CD4-positive, alpha-beta T cell (primary cell): ENCODE data around the gene DENND11. TPM values are rescaled to one million over a fixed set of nuclear protein-coding genes. Genes with fewer than 3 reads are reported as not detected.

ENCODE experiments used
- ATAC-seq: fragments of 200-7000 bp; cut with Tn5 transposase; one replicate; pipeline ENCODE4 v1.10.0; 2022; ENCODE audit warnings: mild to moderate bottlenecking; ENCODE audit not compliant: poor library complexity
- CTCF ChIA-PET: fragments of 350-600 bp; sonication (Branson Sonifier 250); formaldehyde crosslinking; loops from one replicate; lab custom pipeline; 2021; ENCODE audit warnings: antibody characterized with exemption, inconsistent platforms; lab: Charles Lee
- POLR2A ChIA-PET: fragments of 350-600 bp; sonication (Branson Sonifier 250); formaldehyde crosslinking; loops from one replicate; lab custom pipeline; 2021; ENCODE audit warnings: antibody characterized with exemption, inconsistent platforms; lab: Charles Lee
- DNase-seq, 14 experiments: peaks; one replicate each; pipeline ENCODE4 v3.0.0-alpha.2; 2013 to 2020; ENCODE audit warnings: mixed read lengths in 2 of 14
- H3K27ac ChIP-seq, 2 donors: one replicate each; pipeline versions ENCODE4 v1.5.1 to v1.7.0; 2013; ENCODE audit warnings: low read length in 2 of 2, low read depth in 1 of 2, mild to moderate bottlenecking in 1 of 2
- H3K27me3 ChIP-seq, 2 experiments: 1 replicate in 1 of 2; 2 replicates in 1 of 2; pipeline versions ENCODE4 v1.6.1 to v1.7.0; 2013; ENCODE audit warnings: low read length in 2 of 2, control low read depth in 1 of 2, mild to moderate bottlenecking in 1 of 2, moderate library complexity in 1 of 2; ENCODE audit not compliant: insufficient read depth in 2 of 2, control insufficient read depth in 1 of 2
- H3K36me3 ChIP-seq: one replicate; pipeline ENCODE4 v1.6.1; 2013; ENCODE audit warnings: low read length, control low read depth; ENCODE audit not compliant: insufficient read depth
- H3K4me1 ChIP-seq: one replicate; pipeline ENCODE4 v1.6.1; 2013; ENCODE audit warnings: low read length, control low read depth; ENCODE audit not compliant: insufficient read depth
- H3K4me3 ChIP-seq: one replicate; pipeline ENCODE4 v1.5.1; 2013; ENCODE audit warnings: mild to moderate bottlenecking, low read length, moderate library complexity
- H3K9me3 ChIP-seq, 2 experiments: 1 replicate in 1 of 2; 2 replicates in 1 of 2; pipeline versions ENCODE4 v1.6.1 to v1.7.0; 2013; ENCODE audit warnings: low read length in 2 of 2, mild to moderate bottlenecking in 2 of 2, control low read depth in 1 of 2, moderate library complexity in 1 of 2; ENCODE audit not compliant: control insufficient read depth in 1 of 2, insufficient read depth in 1 of 2
- H3K27ac Mint-ChIP-seq: one replicate; pipeline ENCODE4 v1.8.0; 2020; ENCODE audit warnings: mixed read lengths
- H3K27me3 Mint-ChIP-seq: one replicate; pipeline ENCODE4 v1.8.0; 2021; ENCODE audit warnings: mixed read lengths
- H3K36me3 Mint-ChIP-seq: one replicate; pipeline ENCODE4 v1.8.0; 2021; ENCODE audit warnings: low read depth, mixed read lengths
- H3K4me1 Mint-ChIP-seq: one replicate; pipeline ENCODE4 v1.8.0; 2021; ENCODE audit warnings: low read depth, mixed read lengths
- H3K4me3 Mint-ChIP-seq: one replicate; pipeline ENCODE4 v1.8.0; 2020; ENCODE audit warnings: mild to moderate bottlenecking, mixed read lengths
- H3K9me3 Mint-ChIP-seq: one replicate; pipeline ENCODE4 v1.8.0; 2020; ENCODE audit warnings: mixed read lengths
- intact Hi-C, 2 experiments: fragments of 100-400 bp; cut with DNase I in 1 of 2; cut with micrococcal nuclease in 1 of 2; formaldehyde crosslinking; loops; one replicate each; pipeline versions ENCODE4 v1.15.1 to v1.9.0; 2023 to 2025; cut with DNase I, micrococcal nuclease
- total RNA-seq, 174 experiments: library from RNA in 2 of 174; stranded (reverse) in 2 of 174; gene quantifications; one replicate each; pipeline ENCODE4 v1.2.3 and lab custom pipeline; 2021 to 2026
- TF ChIP-seq, protein P1 (sequence below): fragments of 200-600 bp; IDR thresholded peaks from one replicate; pipeline ENCODE4 v1.8.0; 2022; ENCODE audit warnings: antibody characterized with exemption, mild to moderate bottlenecking

Gene DENND11
- total RNA-seq, 2 experiments from 2014 or later: 39.2 to 41.1 TPM

DNA sequence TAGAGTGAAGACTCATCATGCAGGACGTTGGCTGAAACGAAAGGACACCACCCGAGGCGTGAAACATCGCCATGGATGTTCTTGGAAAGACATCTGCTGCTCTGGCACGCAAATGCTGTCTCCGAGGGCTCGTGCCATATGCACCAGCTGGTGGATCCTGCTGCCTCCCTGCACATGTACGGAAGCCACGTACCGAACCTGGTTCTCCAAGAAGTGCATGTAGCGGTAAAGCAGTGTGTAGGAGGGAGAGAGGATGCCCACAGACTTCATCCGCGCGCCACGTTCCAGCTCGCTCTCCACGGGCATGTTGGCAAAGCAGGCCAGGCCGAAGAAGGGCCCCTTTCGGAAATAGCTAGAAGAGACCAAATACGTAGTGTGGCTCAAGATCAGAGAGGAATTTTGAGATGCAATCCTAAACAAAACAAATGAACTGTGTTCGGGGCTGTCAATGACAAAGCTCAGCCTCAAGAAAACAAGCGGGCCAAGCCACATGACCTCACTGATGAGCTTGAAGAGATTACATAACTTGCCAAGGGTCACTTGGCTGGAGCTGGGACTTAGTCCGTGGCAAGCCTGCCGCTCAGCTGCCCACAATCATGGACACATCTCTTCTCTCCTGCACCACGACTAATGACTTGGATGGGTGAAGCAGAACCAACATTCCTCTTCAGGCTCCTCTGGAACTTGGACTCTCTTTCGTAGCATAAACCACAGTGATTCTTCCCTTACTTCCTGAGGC is 16.5 kb downstream of the DENND11 start:
- Mint-ChIP-seq H3K4me3 (no peak overlapping the region), H3K27me3 (no peaks in the 10 kb centered on the region), H3K9me3 (no peaks in the 10 kb centered on the region), H3K4me1 (peaks cover 29% of the 10 kb centered on the region), H3K36me3 (peaks cover 68% of the 10 kb centered on the region), H3K27ac (no peak overlapping the region)
- intact Hi-C loops: no loop called here
- H3K4me1 ChIP-seq: no peaks in the 10 kb centered on the region
- CTCF ChIA-PET: interaction anchor here (1.0 to 1.4 kb wide), 2 partner anchors 25 to 31 kb away, joined by 3 to 4 read pairs; no protein-coding TSS in a partner anchor
- H3K9me3 ChIP-seq: no peaks in the 10 kb centered on the region
- H3K4me3 ChIP-seq: no peak overlapping the region
- DNase-seq (no peak), ATAC-seq (no peak)
- POLR2A ChIA-PET: no interaction called here
- no peak overlapping the region for H3K27ac ChIP-seq
- no peaks in the 10 kb centered on the region for H3K27me3 ChIP-seq
- H3K36me3 ChIP-seq: peaks cover 44% of the 10 kb centered on the region
- TF ChIP-seq, protein P1, sequence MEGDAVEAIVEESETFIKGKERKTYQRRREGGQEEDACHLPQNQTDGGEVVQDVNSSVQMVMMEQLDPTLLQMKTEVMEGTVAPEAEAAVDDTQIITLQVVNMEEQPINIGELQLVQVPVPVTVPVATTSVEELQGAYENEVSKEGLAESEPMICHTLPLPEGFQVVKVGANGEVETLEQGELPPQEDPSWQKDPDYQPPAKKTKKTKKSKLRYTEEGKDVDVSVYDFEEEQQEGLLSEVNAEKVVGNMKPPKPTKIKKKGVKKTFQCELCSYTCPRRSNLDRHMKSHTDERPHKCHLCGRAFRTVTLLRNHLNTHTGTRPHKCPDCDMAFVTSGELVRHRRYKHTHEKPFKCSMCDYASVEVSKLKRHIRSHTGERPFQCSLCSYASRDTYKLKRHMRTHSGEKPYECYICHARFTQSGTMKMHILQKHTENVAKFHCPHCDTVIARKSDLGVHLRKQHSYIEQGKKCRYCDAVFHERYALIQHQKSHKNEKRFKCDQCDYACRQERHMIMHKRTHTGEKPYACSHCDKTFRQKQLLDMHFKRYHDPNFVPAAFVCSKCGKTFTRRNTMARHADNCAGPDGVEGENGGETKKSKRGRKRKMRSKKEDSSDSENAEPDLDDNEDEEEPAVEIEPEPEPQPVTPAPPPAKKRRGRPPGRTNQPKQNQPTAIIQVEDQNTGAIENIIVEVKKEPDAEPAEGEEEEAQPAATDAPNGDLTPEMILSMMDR: no peak

DNA sequence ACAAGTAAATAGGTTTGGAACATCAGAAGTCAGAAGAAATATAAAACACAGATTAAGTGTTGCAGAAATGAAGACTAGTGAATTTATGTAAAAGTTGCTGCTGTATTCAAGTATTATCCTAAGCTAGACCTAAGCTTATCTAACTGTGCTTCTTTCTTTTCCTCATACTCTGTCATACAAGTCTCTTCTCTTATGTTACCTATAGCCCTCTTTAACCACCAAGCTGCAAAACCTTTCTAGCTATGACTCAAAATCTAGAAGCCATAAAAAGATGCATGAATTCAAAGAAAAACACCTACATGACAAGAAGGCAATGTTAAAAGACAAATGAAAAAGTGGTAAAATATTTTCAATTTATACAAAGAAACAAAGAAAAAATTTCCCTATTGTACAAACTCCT is 23.0 kb downstream of the DENND11 start:
- ATAC-seq (no peak), DNase-seq (no peak)
- Histone ChIP-seq H3K4me1 (no peaks in the 10 kb centered on the region), H3K27ac (no peak overlapping the region), H3K36me3 (peaks cover 40% of the 10 kb centered on the region), H3K9me3 (no peaks in the 10 kb centered on the region), H3K4me3 (no peak overlapping the region), H3K27me3 (no peaks in the 10 kb centered on the region)
- no peaks in the 10 kb centered on the region for H3K9me3 Mint-ChIP-seq
- ChIA-PET CTCF (no interaction called here), POLR2A (interaction anchor here (1.0 to 1.3 kb wide), 2 partner anchors 19 to 22 kb away, joined by 3 read pairs; partner anchors contain the start of gene DENND11)
- H3K27ac Mint-ChIP-seq: no peak overlapping the region
- no peaks in the 10 kb centered on the region for H3K4me1 Mint-ChIP-seq
- H3K4me3 Mint-ChIP-seq: no peak overlapping the region
- H3K36me3 Mint-ChIP-seq: peaks cover 73% of the 10 kb centered on the region
- no peaks in the 10 kb centered on the region for H3K27me3 Mint-ChIP-seq
- intact Hi-C loops: no loop called here
- TF ChIP-seq, protein P1: no peak

GRCh38 chr7:141676618-141677017 is 25.3 kb downstream of the DENND11 start:
- CTCF ChIA-PET: no interaction called here
- no peaks in the 10 kb centered on the region for H3K4me1 Mint-ChIP-seq
- no peak for DNase-seq

More at GRCh38 chr7:141676618-141677017, 25.3 kb downstream of the DENND11 start:
- intact Hi-C loops: no loop called here
- Mint-ChIP-seq H3K27ac (no peak overlapping the region), H3K9me3 (no peaks in the 10 kb centered on the region), H3K27me3 (no peaks in the 10 kb centered on the region), H3K4me3 (no peak overlapping the region), H3K36me3 (peaks cover 78% of the 10 kb centered on the region)
- H3K4me1 ChIP-seq: no peaks in the 10 kb centered on the region
- no peaks in the 10 kb centered on the region for H3K9me3 ChIP-seq
- POLR2A ChIA-PET: no interaction called here
- no peak overlapping the region for H3K27ac ChIP-seq
- H3K27me3 ChIP-seq: no peaks in the 10 kb centered on the region
- H3K36me3 ChIP-seq: peaks cover 47% of the 10 kb centered on the region
- H3K4me3 ChIP-seq: no peak overlapping the region
- no peak for ATAC-seq
- TF ChIP-seq, protein P1: no peak
